OCI-LY3 (cell line): ENCODE data around the gene NNAT.

Experiments
- H2AFZ ChIP-seq: fragments of 200-600, 300-600 bp; shearing (Covaris generic); 2 replicates; pipeline ENCODE4 v1.6.0; 2014; ENCODE audit warnings: antibody characterized with exemption, low read depth, low read length
- H3K27ac ChIP-seq: fragments of 200-600, 300-600 bp; sonication (generic); 2 replicates; pipeline ENCODE4 v1.5.1; 2014; ENCODE audit warnings: mild to moderate bottlenecking, low read length, moderate library complexity, mixed read lengths
- H3K27me3 ChIP-seq: fragments of 200-600, 300-600 bp; sonication (generic); 2 replicates; pipeline ENCODE4 v1.6.1; 2014; ENCODE audit warnings: low read depth, low read length, mixed read lengths
- H3K36me3 ChIP-seq: fragments of 200-600, 300-600 bp; sonication (generic); replicated peaks from 2 replicates; pipeline ENCODE3; 2014; ENCODE audit warnings: low read depth, low read length, mixed read lengths
- H3K4me1 ChIP-seq: fragments of 300-600, 200-600 bp; sonication (generic); 2 replicates; pipeline ENCODE4 v1.6.1; 2014; ENCODE audit warnings: low read length, mixed read lengths
- H3K4me2 ChIP-seq: fragments of 200-600, 300-600 bp; sonication (generic); 2 replicates; pipeline ENCODE4 v1.6.1; 2014; ENCODE audit warnings: low read length, mixed read lengths
- H3K4me3 ChIP-seq: fragments of 300-600, 200-600 bp; sonication (generic); 2 replicates; pipeline ENCODE4 v1.5.1; 2014; ENCODE audit warnings: antibody characterized with exemption, mild to moderate bottlenecking, low read length, moderate library complexity
- H3K79me2 ChIP-seq: fragments of 300-600, 200-600 bp; shearing (Covaris generic); 2 replicates; pipeline ENCODE4 v1.6.1; 2014; ENCODE audit warnings: mild to moderate bottlenecking, low read length, mixed read lengths
- H3K9ac ChIP-seq: fragments of 300-600, 200-600 bp; shearing (Covaris generic); 2 replicates; pipeline ENCODE4 v1.6.0; 2014; ENCODE audit warnings: mild to moderate bottlenecking, low read length, moderate library complexity
- H3K9me3 ChIP-seq: fragments of 200-600, 300-600 bp; shearing (Covaris generic); 2 replicates; pipeline ENCODE4 v1.6.1; 2014; ENCODE audit warnings: low read length, mixed read lengths; ENCODE audit not compliant: insufficient read depth
- H4K20me1 ChIP-seq: fragments of 200-600, 300-600 bp; sonication (generic); 2 replicates; pipeline ENCODE4 v1.6.1; 2016; ENCODE audit warnings: low read length, mixed read lengths; ENCODE audit not compliant: insufficient read depth
- CTCF ChIP-seq: fragments of 200-600, 300-600 bp; sonication (generic); IDR thresholded peaks from 2 replicates; pipeline ENCODE4 v1.5.1; 2014; ENCODE audit warnings: antibody characterized with exemption, low read length, low read depth
- EZH2phosphoT487 ChIP-seq: fragments of 200-600 bp; shearing (Covaris generic); IDR thresholded peaks from 2 replicates; pipeline ENCODE4 v1.6.1; 2018; ENCODE audit warnings: antibody characterized with exemption, mixed run types, low read depth

The NNAT gene

GRCh38 chr20:37474386-37474785, 46.7 kb upstream of the NNAT start:
- Histone ChIP-seq H3K9ac (no peak overlapping the region), H3K4me2 (no peak overlapping the region), H3K27me3 (peaks cover 59% of the 10 kb centered on the region), H4K20me1 (no peaks in the 10 kb centered on the region), H3K36me3 (no peaks in the 10 kb centered on the region), H2AFZ (no peak overlapping the region), H3K4me1 (no peaks in the 10 kb centered on the region), H3K27ac (no peak overlapping the region), H3K9me3 (no peaks in the 10 kb centered on the region), H3K79me2 (no peaks in the 10 kb centered on the region), H3K4me3 (no peak overlapping the region)
- TF ChIP-seq CTCF (no peak), EZH2phosphoT487 (no peak)

- no peaks in the 10 kb centered on the region for H3K79me2 ChIP-seq
- no peak overlapping the region for H3K4me2 ChIP-seq
- no peaks in the 10 kb centered on the region for H3K4me1 ChIP-seq
- no peaks in the 10 kb centered on the region for H3K36me3 ChIP-seq
- H3K27me3 ChIP-seq, result peaks cover 62% of the 10 kb centered on the region
- H3K4me3 ChIP-seq, result no peak overlapping the region
- H3K9ac ChIP-seq, result no peak overlapping the region
- no peaks in the 10 kb centered on the region for H4K20me1 ChIP-seq
- H3K9me3 ChIP-seq, result no peaks in the 10 kb centered on the region
- TF ChIP-seq EZH2phosphoT487, result no peak
- TF ChIP-seq CTCF, result no peak
- no peak overlapping the region for H3K27ac ChIP-seq
- H2AFZ ChIP-seq, result no peak overlapping the region
Observed at GRCh38 chr20:37475252-37475651, 45.8 kb upstream of the NNAT start.

- Histone ChIP-seq H3K4me3 (no peak overlapping the region), H3K4me1 (no peaks in the 10 kb centered on the region), H3K36me3 (no peaks in the 10 kb centered on the region), H3K4me2 (no peak overlapping the region), H3K27me3 (peaks cover 75% of the 10 kb centered on the region), H3K9ac (no peak overlapping the region), H4K20me1 (no peaks in the 10 kb centered on the region), H2AFZ (no peak overlapping the region), H3K27ac (no peak overlapping the region), H3K9me3 (no peaks in the 10 kb centered on the region), H3K79me2 (no peaks in the 10 kb centered on the region)
- TF ChIP-seq CTCF, result no peak
- no peak for TF ChIP-seq EZH2phosphoT487
Observed at GRCh38 chr20:37477041-37477440, 44.0 kb upstream of the NNAT start.

- H3K27me3 ChIP-seq, result peaks cover 74% of the 10 kb centered on the region
- TF ChIP-seq CTCF, result no peak
- no peak for TF ChIP-seq EZH2phosphoT487
Observed at GRCh38 chr20:37479266-37479665, 41.8 kb upstream of the NNAT start.

More at GRCh38 chr20:37479266-37479665, 41.8 kb upstream of the NNAT start:
- H2AFZ ChIP-seq, result no peak overlapping the region
- H3K4me1 ChIP-seq, result peaks cover 10% of the 10 kb centered on the region
- H3K36me3 ChIP-seq, result no peaks in the 10 kb centered on the region
- H3K4me2 ChIP-seq, result no peak overlapping the region
- no peak overlapping the region for H3K4me3 ChIP-seq
- no peak overlapping the region for H3K9ac ChIP-seq
- H3K9me3 ChIP-seq, result no peaks in the 10 kb centered on the region
- no peak overlapping the region for H3K27ac ChIP-seq
- H4K20me1 ChIP-seq, result no peaks in the 10 kb centered on the region
- no peaks in the 10 kb centered on the region for H3K79me2 ChIP-seq
